A549 (cell line): ENCODE data around the gene SLC22A31. TPM values are rescaled to one million over a fixed set of nuclear protein-coding genes. Genes with fewer than 3 reads are reported as not detected.

ENCODE experiments used
- ATAC-seq, 2 experiments: fragments of 200-7000 bp in 1 of 2; fragments of >200 bp in 1 of 2; cut with Nextera tagmentation in 1 of 2; cut with Tn5 transposase in 1 of 2; 3 replicates each; pipeline versions ENCODE4 v1.8.0 to v1.9.1; 2018 to 2020; ENCODE audit warnings: mild to moderate bottlenecking in 1 of 2, moderate library complexity in 1 of 2
- CTCF ChIA-PET: fragments of 300-600 bp; sonication (Branson Sonifier 250); formaldehyde crosslinking; extraction: SDS; loops from one replicate; lab custom pipeline; 2021; ENCODE audit warnings: antibody characterized with exemption, inconsistent platforms; lab: Yijun Ruan, JAX
- POLR2A ChIA-PET: fragments of 350-600 bp; formaldehyde crosslinking; extraction: SDS; loops from one replicate; lab custom pipeline; 2021; ENCODE audit warnings: antibody characterized with exemption, inconsistent platforms; lab: Yijun Ruan, JAX
- DNase-seq, 2 experiments: peaks; one replicate each; pipeline versions ENCODE4 v3.0.0 to v3.0.0-alpha.2; 2011 to 2016; ENCODE audit warnings: low read depth in 1 of 2, low spot score in 1 of 2
- FAIRE-seq: peaks from 2 replicates; lab custom pipeline; 2011; peaks lifted over from hg19 to GRCh38; lab: Jason Lieb, UNC
- H3K27ac ChIP-seq, 2 experiments: fragments of >200 bp; sonication (Bioruptor Twin); formaldehyde crosslinking; 3 replicates each; pipeline ENCODE4 v1.5.1; 2016 to 2017
- H3K4me1 ChIP-seq: fragments of >200 bp; sonication (Bioruptor Twin); formaldehyde crosslinking; 3 replicates; pipeline ENCODE4 v1.6.1; 2016
- H3K4me2 ChIP-seq: fragments of >200 bp; sonication (Bioruptor Twin); formaldehyde crosslinking; 3 replicates; pipeline ENCODE4 v1.6.1; 2016
- H3K4me3 ChIP-seq: fragments of >200 bp; sonication (Bioruptor Twin); formaldehyde crosslinking; 3 replicates; pipeline ENCODE4 v1.5.1; 2016
- H3K9me3 ChIP-seq: fragments of >200 bp; sonication (Bioruptor Twin); formaldehyde crosslinking; 3 replicates; pipeline ENCODE4 v1.6.1; 2016
- CHD2 ChIP-seq: fragments of 150-350 bp; IDR thresholded peaks from 2 replicates; pipeline ENCODE4 v1.6.1; 2014; ENCODE audit warnings: low read length; ENCODE audit not compliant: partially characterized antibody
- CTCF ChIP-seq: fragments of >200 bp; sonication (Bioruptor Twin); formaldehyde crosslinking; IDR thresholded peaks from 3 replicates; pipeline ENCODE4 v1.5.1; 2016
- EHMT2 ChIP-seq: fragments of 200-600 bp; sonication (generic); IDR thresholded peaks from 2 replicates; pipeline ENCODE4 v1.6.1; 2016; ENCODE audit warnings: antibody characterized with exemption, low read depth, mild to moderate bottlenecking, moderate library complexity
- ESRRA ChIP-seq: fragments of 150-350 bp; IDR thresholded peaks from 2 replicates; pipeline ENCODE4 v1.6.1; 2014; ENCODE audit warnings: mild to moderate bottlenecking, low read length, borderline replicate concordance
- HDAC2 ChIP-seq: fragments of 200-600 bp; sonication (generic); IDR thresholded peaks from 2 replicates; pipeline ENCODE4 v1.6.1; 2016
- HOXB5 ChIP-seq: fragments of 250-450 bp; sonication (Bioruptor Pico); IDR thresholded peaks from 2 replicates; pipeline ENCODE4 v1.5.0; 2020; ENCODE audit warnings: mild to moderate bottlenecking, moderate library complexity
- JUNB ChIP-seq: fragments of >200 bp; sonication (Bioruptor Twin); formaldehyde crosslinking; IDR thresholded peaks from 2 replicates; pipeline ENCODE4 v1.6.1; 2016
- KDM1A ChIP-seq: fragments of 200-600 bp; sonication (generic); IDR thresholded peaks from 2 replicates; pipeline ENCODE4 v1.6.1; 2016; ENCODE audit warnings: low read depth, mild to moderate bottlenecking
- MAZ ChIP-seq: fragments of 150-350 bp; IDR thresholded peaks from 2 replicates; pipeline ENCODE4 v1.6.1; 2014; ENCODE audit warnings: antibody characterized with exemption, low read depth, low read length, borderline replicate concordance
- MYC ChIP-seq: IDR thresholded peaks from 2 replicates; pipeline ENCODE4 v1.6.1; 2012; ENCODE audit warnings: mild to moderate bottlenecking, inconsistent platforms, low read length, improper control_type of control experiment, borderline replicate concordance
- POLR2A ChIP-seq: IDR thresholded peaks from 2 replicates; pipeline ENCODE4 v1.6.1; 2012; ENCODE audit warnings: mild to moderate bottlenecking, low read length
- RCOR1 ChIP-seq: fragments of 150-350 bp; IDR thresholded peaks from 2 replicates; pipeline ENCODE4 v1.6.1; 2014; ENCODE audit warnings: antibody characterized with exemption, low read length, low read depth
- RNF2 ChIP-seq: fragments of 200-600 bp; sonication (generic); IDR thresholded peaks from 2 replicates; pipeline ENCODE4 v1.6.1; 2016; ENCODE audit warnings: low read depth, mild to moderate bottlenecking, antibody characterized with exemption, moderate library complexity, borderline replicate concordance
- SMC3 ChIP-seq: fragments of >200 bp; sonication (Bioruptor Twin); formaldehyde crosslinking; IDR thresholded peaks from 3 replicates; pipeline ENCODE4 v1.6.1; 2018; ENCODE audit warnings: inconsistent platforms
- ZC3H11A ChIP-seq: fragments of 450-650 bp; IDR thresholded peaks from 2 replicates; pipeline ENCODE4 v1.6.1; 2014; ENCODE audit warnings: antibody characterized with exemption, mild to moderate bottlenecking
- WGBS: methylation state at CpG from one replicate; pipeline ENCODE4 v1.1.6; 2017; ENCODE audit errors: missing lambda C conversion rate; 5-methylcytosine and 5-hydroxymethylcytosine counted together
- polyA plus RNA-seq, 4 experiments: library from polyadenylated mRNA; depleted of rRNA in 3 of 4; stranded (reverse); fragments of >200 nt; fragmentation: RNase III in 1 of 4; extraction: RNeasy Plus Mini Kit Qiagen cat#74134 plus additional on column Dnase treatment in 1 of 4; gene quantifications; 2 replicates in 3 of 4; 3 replicates in 1 of 4; pipeline ENCODE4 v1.2.3, GENCODE V29; 2011 to 2017

Gene SLC22A31
- polyA plus RNA-seq, 2 of the 4 experiments (the other 2 are of a cell fraction): 0.36 to 0.77 TPM

- ATAC-seq (no peak), FAIRE-seq (no peak), DNase-seq (no peak)
- Histone ChIP-seq H3K4me2 (no peak overlapping the region), H3K4me3 (no peak overlapping the region), H3K4me1 (peaks cover 10% of the 10 kb centered on the region), H3K27ac (no peak overlapping the region), H3K9me3 (no peaks in the 10 kb centered on the region; the same call in 2 of the 3 replicates)
- WGBS: 76% methylated on average over 12 of the region's 20 CpGs
- TF ChIP-seq POLR2A: 0 out of 2 replicates have a peak, but pooled peaks have one; percentile 5
- no peak for TF ChIP-seq MYC
- ChIA-PET POLR2A (interaction anchor here (0.5 kb wide), 1 partner anchor 232 kb away, joined by 3 read pairs; no protein-coding TSS in a partner anchor), CTCF (interaction anchor here (0.5 to 2.1 kb wide), 5 partner anchors 10 to 428 kb away, joined by 3 to 6 read pairs (median 3); no protein-coding TSS in a partner anchor)
Observed at GRCh38 chr16:89164847-89165680, 35.3 kb downstream of the SLC22A31 start.

GRCh38 chr16:89164436-89164835 lies 35.9 kb downstream of the SLC22A31 start:
- H3K4me2 ChIP-seq: no peak overlapping the region
- H3K4me3 ChIP-seq: no peak overlapping the region
- H3K4me1 ChIP-seq: peaks cover 10% of the 10 kb centered on the region
- ChIA-PET CTCF (interaction anchor here (0.5 to 2.1 kb wide), 6 partner anchors 10 to 427 kb away, joined by 3 to 6 read pairs (median 3); no protein-coding TSS in a partner anchor), POLR2A (interaction anchor here (0.5 kb wide), 1 partner anchor 232 kb away, joined by 3 read pairs; no protein-coding TSS in a partner anchor)
- whole genome bisulfite sequencing: 79% methylated on average over 15 of the region's 15 CpGs
- ATAC-seq (no peak), DNase-seq (no peak), FAIRE-seq (no peak)
- no peak overlapping the region for H3K27ac ChIP-seq
- TF ChIP-seq POLR2A (no peak), ESRRA (no peak), JUNB (no peak), CHD2 (no peak), MAZ (no peak)
- no peaks in the 10 kb centered on the region; the same call in 2 of the 3 replicates for H3K9me3 ChIP-seq

- CTCF ChIA-PET: interaction anchor here (0.5 to 0.7 kb wide), 2 partner anchors 53 to 149 kb away, joined by 3 read pairs; no protein-coding TSS in a partner anchor
- no peak for ATAC-seq
- no peaks in the 10 kb centered on the region; the same call in 1 of the 3 replicates for H3K9me3 ChIP-seq
- H3K4me2 ChIP-seq: no peak overlapping the region
- H3K4me1 ChIP-seq: peaks cover 10% of the 10 kb centered on the region
- no peak overlapping the region for H3K4me3 ChIP-seq
- no peak for DNase-seq
- H3K27ac ChIP-seq: no peak overlapping the region
- no peak for FAIRE-seq
- WGBS: 74% methylated on average over 9 of the region's 9 CpGs
- TF ChIP-seq ZC3H11A (no peak), HDAC2 (no peak), CTCF (no peak), RNF2 (no peak), HOXB5 (CRISPR knock-in tag) (no peak), KDM1A (no peak), RCOR1 (no peak), SMC3 (no peak), EHMT2 (no peak)
- POLR2A ChIA-PET: no interaction called here
Observed at GRCh38 chr16:89163297-89163696, 37.0 kb downstream of the SLC22A31 start.
